Activated T-cell treated with anti-CD3 and anti-CD28 coated beads, Interleukin-2, amount 50 U/mL, for 4 hours (primary cell): ENCODE data around the gene GALNT10. TPM values are rescaled to one million over a fixed set of nuclear protein-coding genes. Genes with fewer than 3 reads are reported as not detected.
"Not testable (repeated sequence)": the region's sequence is repeated elsewhere in the genome, so short reads cannot be mapped to it uniquely, and the experiment has no call there.

Experiments
- ATAC-seq, 2 donors: fragments of 200-7000 bp; cut with Tn5 transposase; one replicate each; pipeline ENCODE4 v1.10.0; 2021
- DNase-seq: peaks from one replicate; pipeline ENCODE4 v3.0.0-alpha.2; 2020
- H3K27me3 Mint-ChIP-seq: one replicate; pipeline ENCODE4 v1.8.0; 2021; ENCODE audit warnings: low read depth, mixed read lengths
- H3K36me3 Mint-ChIP-seq: one replicate; pipeline ENCODE4 v1.8.0; 2022; ENCODE audit warnings: mixed read lengths; ENCODE audit not compliant: insufficient read depth
- H3K4me1 Mint-ChIP-seq: one replicate; pipeline ENCODE4 v1.8.0; 2021; ENCODE audit warnings: low read depth, mixed read lengths
- H3K4me3 Mint-ChIP-seq: one replicate; pipeline ENCODE4 v1.8.0; 2021; ENCODE audit warnings: mild to moderate bottlenecking, moderate library complexity, mixed read lengths
- H3K9me3 Mint-ChIP-seq: one replicate; pipeline ENCODE4 v1.8.0; 2021; ENCODE audit warnings: mixed read lengths
- total RNA-seq, 3 donors: library from RNA; stranded (reverse); gene quantifications; one replicate each; pipeline ENCODE4 v1.2.1, GENCODE V29; 2021

The GALNT10 gene
- total RNA-seq, 3 donors from 2014 or later: 26.8 to 34.8 (median 34.6) TPM

DNA sequence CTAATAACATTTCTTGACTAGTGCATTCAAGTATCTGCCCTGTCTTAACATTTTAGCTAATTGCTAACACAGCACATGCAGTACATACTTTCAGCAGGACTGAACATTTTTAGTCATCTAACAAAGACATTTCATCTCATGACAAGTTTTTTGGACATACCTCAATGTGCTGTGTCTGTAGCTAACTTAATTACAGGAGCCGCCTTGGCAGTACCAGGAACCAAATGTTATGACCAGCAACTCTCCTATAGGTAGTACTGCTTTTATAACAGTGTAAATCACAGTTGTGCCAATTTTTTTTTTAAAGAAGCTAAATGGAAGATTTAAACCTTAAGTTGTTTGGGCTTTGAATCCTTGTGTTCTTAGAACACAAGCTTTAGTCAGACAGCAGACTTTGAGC, 155.9 kb downstream of the GALNT10 start:
- DNase-seq: no peak
- Mint-ChIP-seq H3K9me3 (no peaks in the 10 kb centered on the region), H3K4me3 (no peak overlapping the region), H3K36me3 (peaks cover 14% of the 10 kb centered on the region), H3K4me1 (peaks cover 5% of the 10 kb centered on the region), H3K27me3 (no peaks in the 10 kb centered on the region)
- ATAC-seq: no peak

DNA sequence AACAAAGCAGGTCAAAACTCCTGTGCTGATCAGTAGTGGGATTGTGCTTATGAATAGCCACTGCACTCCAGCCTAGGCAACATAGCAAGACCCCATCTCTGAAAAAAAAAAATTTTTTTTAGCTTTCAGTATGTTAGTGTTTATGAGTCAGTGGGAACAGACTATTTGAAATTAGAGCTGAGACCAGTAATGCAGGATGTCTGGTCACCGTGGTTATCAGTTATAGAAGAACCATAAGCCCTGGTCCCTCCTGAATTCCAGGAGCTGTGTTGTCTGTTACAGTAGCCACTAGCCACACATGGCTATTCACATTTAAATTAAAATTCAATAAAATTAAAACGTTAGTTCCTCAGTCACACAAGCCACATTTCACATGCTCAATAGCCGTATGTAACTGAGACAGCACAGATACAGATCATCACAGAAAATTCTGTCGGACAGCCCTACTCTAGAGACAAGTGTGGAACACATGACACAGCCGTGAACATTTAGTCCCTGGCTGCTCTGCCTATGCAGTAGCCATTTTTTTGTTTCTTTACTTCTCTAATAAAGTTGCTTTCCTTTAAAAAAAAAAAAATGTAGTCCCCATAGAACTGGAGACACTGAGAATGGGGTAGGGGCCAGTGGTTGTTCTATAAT, 159.2 kb downstream of the GALNT10 start:
- peaks cover 5% of the 10 kb centered on the region for H3K4me1 Mint-ChIP-seq
- no peaks in the 10 kb centered on the region for H3K9me3 Mint-ChIP-seq
- no peak for DNase-seq
- H3K4me3 Mint-ChIP-seq: no peak overlapping the region
- peaks cover 13% of the 10 kb centered on the region for H3K36me3 Mint-ChIP-seq
- no peak for ATAC-seq
- H3K27me3 Mint-ChIP-seq: no peaks in the 10 kb centered on the region

DNA sequence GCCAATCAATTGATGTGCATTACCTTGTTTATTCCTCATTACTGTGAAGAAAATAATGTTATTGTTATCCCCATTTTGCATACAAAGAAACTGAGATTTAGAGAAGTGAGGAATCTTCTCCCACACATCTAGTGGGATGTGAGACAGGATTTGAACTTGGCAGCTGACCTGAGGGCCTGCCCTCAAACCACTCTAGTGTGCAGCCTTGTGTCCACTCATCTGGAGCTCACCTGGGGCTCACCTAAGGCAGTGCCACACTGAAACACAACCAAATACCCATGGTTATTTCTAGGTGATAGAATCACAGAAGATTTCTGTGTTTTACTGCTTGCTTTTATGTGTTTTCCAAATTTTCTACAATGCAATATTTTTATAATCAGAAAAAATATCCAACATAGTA, 160.6 kb downstream of the GALNT10 start:
- Mint-ChIP-seq H3K9me3 (no peaks in the 10 kb centered on the region), H3K27me3 (no peaks in the 10 kb centered on the region), H3K4me1 (peaks cover under 1% of the 10 kb centered on the region), H3K36me3 (peaks cover 10% of the 10 kb centered on the region), H3K4me3 (no peak overlapping the region)
- ATAC-seq (no peak), DNase-seq (no peak)

DNA sequence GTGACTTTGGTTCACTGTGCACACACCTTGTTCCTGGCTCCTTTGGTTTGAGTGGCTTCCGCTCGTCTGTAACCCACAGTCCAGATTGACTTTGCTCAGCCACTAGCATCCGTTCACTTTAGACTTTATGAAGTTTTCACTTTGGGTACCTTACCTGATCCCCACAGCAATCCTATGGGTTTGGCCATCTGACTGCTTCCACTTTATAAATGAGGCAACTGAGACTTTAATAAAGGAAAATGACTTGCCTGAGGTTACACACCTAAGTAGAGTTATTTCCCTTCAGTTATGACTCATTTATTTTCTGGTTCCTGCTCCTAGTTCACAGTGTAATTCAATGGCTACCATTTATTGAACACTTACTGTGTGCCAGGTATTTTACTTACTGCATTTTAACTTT, 161.0 kb downstream of the GALNT10 start:
- Mint-ChIP-seq H3K36me3 (peaks cover 11% of the 10 kb centered on the region), H3K9me3 (no peaks in the 10 kb centered on the region), H3K27me3 (no peaks in the 10 kb centered on the region), H3K4me1 (no peaks in the 10 kb centered on the region), H3K4me3 (no peak overlapping the region)
- ATAC-seq: no peak
- no peak for DNase-seq

DNA sequence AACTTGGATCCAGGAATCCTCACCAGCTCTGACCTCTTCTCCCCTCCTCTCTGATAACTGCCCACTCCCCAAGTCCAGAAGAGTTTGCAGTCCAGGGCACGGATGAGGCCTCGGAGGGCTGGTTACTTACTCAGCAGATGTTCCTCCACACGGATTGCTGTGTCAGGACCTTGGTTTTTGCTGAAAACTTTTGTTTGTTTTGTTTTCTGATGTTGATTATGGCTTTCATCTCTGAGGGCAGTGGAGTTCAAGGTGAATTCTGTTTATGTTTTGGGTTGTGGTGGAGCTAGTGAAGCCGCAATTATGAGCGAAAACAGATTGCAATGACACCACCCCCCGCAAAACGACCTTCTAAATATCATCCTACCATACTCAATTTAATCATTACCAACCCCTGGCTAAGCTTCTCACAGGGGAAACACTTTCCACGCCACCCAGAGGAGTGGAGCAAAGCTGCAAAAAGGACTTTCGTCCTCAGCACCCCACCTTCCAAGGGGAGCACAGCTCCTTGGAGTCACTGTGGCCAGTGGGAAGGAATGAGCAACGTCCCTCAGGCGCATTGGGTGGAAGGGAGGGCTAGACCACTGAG, 162.5 kb downstream of the GALNT10 start:
- ATAC-seq (no peak), DNase-seq (no peak)
- H3K4me1 Mint-ChIP-seq: no peaks in the 10 kb centered on the region
- no peaks in the 10 kb centered on the region for H3K9me3 Mint-ChIP-seq
- H3K36me3 Mint-ChIP-seq: peaks cover 19% of the 10 kb centered on the region
- no peak overlapping the region for H3K4me3 Mint-ChIP-seq
- no peaks in the 10 kb centered on the region for H3K27me3 Mint-ChIP-seq

DNA sequence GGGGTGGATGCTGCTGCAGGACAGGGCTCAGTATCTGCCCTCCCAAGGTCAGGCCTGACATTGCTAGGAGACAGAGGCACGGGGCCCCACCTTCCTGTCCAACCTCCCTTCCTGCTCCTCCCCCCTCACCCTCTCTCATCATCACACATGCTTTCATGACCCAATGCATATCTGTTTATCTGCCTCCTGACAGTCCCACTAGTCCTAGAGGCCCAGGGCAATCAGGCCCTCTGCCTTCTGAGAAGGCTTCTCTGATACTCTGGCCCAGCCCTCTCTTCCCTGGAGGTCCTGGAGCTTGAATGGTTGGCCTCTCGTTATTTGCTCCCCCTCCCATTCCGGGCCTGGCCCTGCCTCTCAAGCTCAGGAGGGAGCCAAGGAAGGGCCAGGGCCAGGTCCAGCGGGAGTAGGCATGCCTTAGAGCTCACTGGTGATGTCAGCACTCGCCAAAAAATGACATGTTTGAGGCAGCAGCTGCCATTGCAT, 164.6 kb downstream of the GALNT10 start:
- no peak for ATAC-seq

DNA sequence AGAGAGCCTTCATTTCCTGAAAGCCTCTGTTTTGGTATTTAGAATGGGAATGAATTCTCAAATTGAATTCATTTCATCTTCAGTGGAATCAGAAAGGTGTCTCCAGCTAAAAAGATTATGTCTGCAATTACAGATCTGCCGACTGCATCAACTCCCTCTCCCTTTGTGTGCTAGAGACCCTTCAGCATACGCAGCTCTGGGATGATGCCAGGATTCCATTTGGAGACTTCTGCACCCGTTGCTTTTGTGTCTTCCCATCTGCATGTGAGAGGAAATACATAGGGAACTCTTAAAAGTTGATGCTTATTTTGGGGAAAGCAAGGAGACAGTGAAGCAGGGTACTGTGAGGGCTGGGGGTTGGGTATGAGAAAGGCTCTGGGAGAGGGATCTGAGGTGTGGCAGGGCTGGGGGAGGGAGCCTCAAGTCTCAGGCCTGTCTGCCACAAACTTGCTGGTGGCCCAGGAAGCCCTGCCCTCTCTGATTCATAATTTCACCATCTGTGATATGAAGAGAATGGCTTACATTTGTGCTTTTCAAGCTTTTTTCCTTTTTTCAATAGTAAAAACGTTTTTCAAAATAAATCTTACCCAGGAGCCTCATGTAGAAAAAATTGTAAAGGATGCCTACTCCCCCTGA, 165.6 kb downstream of the GALNT10 start:
- ATAC-seq (no peak), DNase-seq (no peak)
- Mint-ChIP-seq H3K27me3 (no peaks in the 10 kb centered on the region), H3K36me3 (peaks cover 24% of the 10 kb centered on the region), H3K4me1 (no peaks in the 10 kb centered on the region), H3K4me3 (no peak overlapping the region), H3K9me3 (no peaks in the 10 kb centered on the region)

More for the DNA sequence above, 164.6 kb downstream of the GALNT10 start:
- peaks cover 24% of the 10 kb centered on the region for H3K36me3 Mint-ChIP-seq
- DNase-seq: no peak
- no peaks in the 10 kb centered on the region for H3K27me3 Mint-ChIP-seq
- H3K4me1 Mint-ChIP-seq: no peaks in the 10 kb centered on the region
- no peak overlapping the region for H3K4me3 Mint-ChIP-seq
- H3K9me3 Mint-ChIP-seq: no peaks in the 10 kb centered on the region

DNA sequence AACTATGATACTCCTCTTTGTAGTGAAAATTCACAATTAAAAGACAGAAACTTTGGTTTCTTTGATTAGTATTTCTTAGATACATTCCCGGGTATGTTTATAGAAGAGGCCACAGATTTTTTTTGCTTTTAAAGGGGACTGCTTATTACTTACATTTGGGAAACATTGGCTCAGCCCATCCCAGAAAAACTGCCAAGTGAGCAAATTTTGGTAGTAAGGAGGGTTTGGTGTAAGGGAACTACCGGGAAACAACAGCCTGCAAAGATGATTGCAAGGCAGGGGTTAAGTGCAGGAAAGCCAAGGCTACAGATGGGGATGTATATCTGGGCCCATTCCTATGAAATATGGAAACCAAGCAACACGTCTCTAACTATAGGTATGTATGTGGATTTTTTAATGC, 166.4 kb downstream of the GALNT10 start:
- peaks cover 24% of the 10 kb centered on the region for H3K36me3 Mint-ChIP-seq
- no peaks in the 10 kb centered on the region for H3K27me3 Mint-ChIP-seq
- DNase-seq (no peak), ATAC-seq (no peak)
- H3K4me1 Mint-ChIP-seq: no peaks in the 10 kb centered on the region
- H3K9me3 Mint-ChIP-seq: no peaks in the 10 kb centered on the region
- no peak overlapping the region for H3K4me3 Mint-ChIP-seq

DNA sequence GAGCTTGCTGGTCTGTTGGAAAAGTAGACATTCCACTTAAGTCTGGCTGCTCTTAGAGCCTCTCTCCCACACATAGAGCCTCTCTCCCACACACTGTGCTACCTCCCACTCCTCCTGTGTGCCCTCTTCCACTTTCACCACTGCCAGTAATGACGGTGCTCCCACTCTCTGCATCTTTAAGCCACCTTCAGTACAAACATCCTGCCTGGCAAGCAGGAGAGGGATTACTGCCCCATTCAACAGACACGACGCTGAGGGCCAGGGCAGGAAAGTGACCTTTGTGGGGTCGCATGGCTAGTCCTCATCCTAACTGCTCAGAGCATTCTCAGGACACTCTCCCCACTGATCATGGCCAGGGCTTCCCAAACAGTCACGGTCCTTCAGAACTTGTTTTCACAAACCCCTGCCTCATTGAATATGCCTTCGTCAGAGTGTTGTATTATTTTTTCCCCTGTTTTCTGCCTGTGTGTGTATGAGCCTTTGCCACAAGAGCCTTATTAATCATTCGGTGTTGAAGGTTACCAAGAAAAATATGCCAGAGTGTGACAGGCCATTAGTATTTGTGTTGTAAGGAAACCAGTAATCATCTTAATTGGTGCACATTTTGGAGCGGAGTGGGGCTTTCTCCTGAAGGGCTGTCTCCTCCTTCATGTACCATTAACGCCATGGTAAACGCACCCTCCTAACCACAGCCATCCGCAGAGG, 168.1 kb downstream of the GALNT10 start:
- peaks cover 25% of the 10 kb centered on the region for H3K36me3 Mint-ChIP-seq
- no peak overlapping the region for H3K4me3 Mint-ChIP-seq
- no peaks in the 10 kb centered on the region for H3K27me3 Mint-ChIP-seq
- H3K4me1 Mint-ChIP-seq: no peaks in the 10 kb centered on the region
- ATAC-seq (no peak), DNase-seq (no peak)
- no peaks in the 10 kb centered on the region for H3K9me3 Mint-ChIP-seq

DNA sequence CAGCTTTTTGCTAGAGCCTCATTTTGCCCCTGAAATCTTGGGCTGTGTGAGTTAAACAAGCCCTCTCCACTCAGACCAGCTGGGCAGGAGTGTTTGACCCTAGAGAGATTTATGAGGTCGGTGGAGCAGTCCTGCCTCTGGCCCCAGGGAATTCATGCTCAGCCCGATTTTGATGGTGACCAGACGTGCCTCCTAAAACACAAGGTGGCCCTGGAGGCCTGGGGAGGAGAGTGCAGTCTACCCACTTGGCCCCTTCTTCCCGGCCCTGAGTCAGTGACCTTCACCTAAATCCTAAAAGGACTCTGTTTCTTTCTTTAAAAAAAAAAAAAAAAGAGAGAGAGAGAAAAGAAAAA, 168.7 kb downstream of the GALNT10 start:
- H3K4me3 Mint-ChIP-seq: no peak overlapping the region
- H3K9me3 Mint-ChIP-seq: no peaks in the 10 kb centered on the region
- DNase-seq (no peak), ATAC-seq (no peak)
- no peaks in the 10 kb centered on the region for H3K4me1 Mint-ChIP-seq
- no peaks in the 10 kb centered on the region for H3K27me3 Mint-ChIP-seq
- H3K36me3 Mint-ChIP-seq: peaks cover 22% of the 10 kb centered on the region

DNA sequence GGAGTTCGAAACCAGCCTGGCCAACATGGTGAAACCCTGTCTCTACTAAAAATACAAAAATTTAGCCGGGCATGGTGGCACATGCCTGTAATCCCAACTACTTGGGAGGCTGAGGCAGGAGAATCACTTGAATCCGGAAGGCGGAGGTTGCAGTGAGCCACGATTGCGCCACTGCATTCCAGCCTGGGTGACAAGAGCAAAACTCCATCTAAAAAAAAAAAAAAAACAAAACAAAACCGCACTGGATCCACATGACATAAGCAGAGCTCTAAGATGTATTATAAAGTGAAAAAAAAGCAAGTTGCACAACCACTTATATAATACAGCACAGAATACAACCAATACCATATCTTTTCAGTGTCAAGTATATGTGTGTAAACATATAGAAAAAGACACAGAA, 169.7 kb downstream of the GALNT10 start:
- not testable (repeated sequence) for ATAC-seq, H3K27me3 Mint-ChIP-seq, H3K4me3 Mint-ChIP-seq, H3K9me3 Mint-ChIP-seq, H3K4me1 Mint-ChIP-seq, DNase-seq
- H3K36me3 Mint-ChIP-seq: peaks cover 21% of the 10 kb centered on the region

DNA sequence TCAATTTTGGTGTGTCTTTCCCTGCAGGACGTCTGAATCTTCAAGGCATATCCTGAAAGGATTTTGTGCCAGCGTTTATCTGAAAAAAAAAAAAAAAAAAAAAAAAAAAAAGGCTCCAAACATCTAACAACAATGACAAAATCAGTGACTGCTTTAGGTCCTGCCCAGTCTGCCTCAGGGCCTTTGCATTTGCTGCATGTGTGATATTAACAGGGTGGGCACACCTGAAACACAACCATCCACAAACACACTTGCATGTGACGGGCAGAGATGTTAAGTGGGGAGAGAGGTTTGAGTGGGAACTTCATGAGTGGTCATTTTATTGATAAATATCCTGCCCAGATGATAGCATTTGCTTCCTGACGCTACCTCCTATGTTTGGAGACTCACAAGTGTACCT, 172.9 kb downstream of the GALNT10 start:
- H3K36me3 Mint-ChIP-seq: peaks cover 9% of the 10 kb centered on the region
- H3K9me3 Mint-ChIP-seq: no peaks in the 10 kb centered on the region
- H3K4me3 Mint-ChIP-seq: no peak overlapping the region
- H3K4me1 Mint-ChIP-seq: no peaks in the 10 kb centered on the region
- no peaks in the 10 kb centered on the region for H3K27me3 Mint-ChIP-seq
- DNase-seq (no peak), ATAC-seq (no peak)

DNA sequence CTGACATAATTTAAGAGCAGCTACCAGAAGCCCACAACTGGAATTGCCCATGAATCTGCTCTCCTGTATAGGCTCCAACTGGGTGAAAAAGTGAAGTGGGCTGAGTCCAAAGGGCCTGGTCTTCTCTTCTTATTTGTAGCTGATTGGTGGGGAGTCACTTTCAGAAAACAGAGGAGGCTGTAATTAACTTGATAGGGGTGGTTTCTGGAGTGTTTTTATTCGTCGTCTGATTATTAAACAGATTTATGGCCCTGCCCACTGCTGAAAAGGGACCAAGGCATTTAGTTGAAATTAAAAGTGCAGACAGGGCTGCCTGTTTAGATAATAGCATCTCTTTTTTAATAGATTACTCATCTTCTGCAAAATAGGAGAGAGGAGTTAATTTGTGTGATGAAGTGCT, 174.2 kb downstream of the GALNT10 start:
- Mint-ChIP-seq H3K9me3 (no peaks in the 10 kb centered on the region), H3K36me3 (peaks cover 14% of the 10 kb centered on the region), H3K27me3 (no peaks in the 10 kb centered on the region), H3K4me3 (no peak overlapping the region), H3K4me1 (no peaks in the 10 kb centered on the region)
- DNase-seq (no peak), ATAC-seq (no peak)

DNA sequence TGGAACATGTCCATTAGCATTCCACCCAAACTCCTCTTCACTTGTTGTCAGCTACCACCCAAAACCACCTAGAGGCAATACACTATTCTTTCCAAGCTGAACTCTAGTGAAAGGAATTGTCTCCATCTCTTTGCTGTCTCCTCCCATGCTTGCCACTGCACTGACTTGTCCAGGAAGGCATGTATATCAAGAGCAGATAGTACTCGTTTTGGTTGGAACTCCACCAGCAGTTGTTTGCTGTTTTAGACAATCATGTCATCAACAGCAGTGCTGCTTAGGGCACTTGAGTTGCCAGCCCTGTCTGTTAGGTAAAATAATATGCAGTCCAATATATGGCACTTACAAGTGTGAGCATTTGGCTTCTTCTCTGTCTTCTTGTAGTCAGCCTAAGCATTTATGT, 175.3 kb downstream of the GALNT10 start:
- Mint-ChIP-seq H3K36me3 (peaks cover 16% of the 10 kb centered on the region), H3K27me3 (no peaks in the 10 kb centered on the region), H3K9me3 (no peaks in the 10 kb centered on the region), H3K4me3 (no peak overlapping the region), H3K4me1 (no peaks in the 10 kb centered on the region)
- ATAC-seq (no peak), DNase-seq (no peak)

DNA sequence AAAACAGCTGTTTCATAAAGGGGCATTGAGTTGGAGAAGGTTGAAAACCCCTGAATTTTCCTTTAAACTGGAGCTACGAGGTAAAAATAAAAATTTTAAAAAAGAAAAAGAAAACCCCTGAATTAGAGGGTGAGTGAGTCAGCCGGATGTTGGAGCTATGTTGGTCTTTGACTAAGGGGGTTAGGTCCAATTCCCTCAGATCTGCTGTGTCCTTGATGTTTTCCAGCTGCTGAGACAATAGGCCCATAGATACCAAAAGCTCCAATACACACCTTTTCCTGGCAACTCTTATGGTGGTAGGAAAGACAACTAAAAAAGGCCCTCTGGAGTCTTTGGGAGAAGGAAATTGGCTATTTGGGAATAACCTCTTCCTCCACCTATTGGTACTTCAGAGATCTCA, 175.8 kb downstream of the GALNT10 start:
- Mint-ChIP-seq H3K4me3 (no peak overlapping the region), H3K9me3 (no peaks in the 10 kb centered on the region), H3K27me3 (no peaks in the 10 kb centered on the region), H3K36me3 (peaks cover 16% of the 10 kb centered on the region), H3K4me1 (no peaks in the 10 kb centered on the region)
- DNase-seq: no peak
- ATAC-seq: no peak
